D721Med (cell line): Measurements from ENCODE around the gene ALOX15B.

Source experiments
- DNase-seq: peaks from one replicate; pipeline ENCODE4 v3.0.0; 2011; ENCODE audit warnings: low spot score; ENCODE audit not compliant: insufficient read length
- FAIRE-seq: peaks from 2 replicates; lab custom pipeline; 2011; peaks lifted over from hg19 to GRCh38; lab: Jason Lieb, UNC
- CTCF ChIP-seq: IDR thresholded peaks from 2 replicates; pipeline ENCODE4 v1.5.1; 2012; ENCODE audit warnings: mild to moderate bottlenecking, control low read depth; ENCODE audit not compliant: insufficient read depth; ENCODE audit errors: missing control alignments

The ALOX15B gene

DNA sequence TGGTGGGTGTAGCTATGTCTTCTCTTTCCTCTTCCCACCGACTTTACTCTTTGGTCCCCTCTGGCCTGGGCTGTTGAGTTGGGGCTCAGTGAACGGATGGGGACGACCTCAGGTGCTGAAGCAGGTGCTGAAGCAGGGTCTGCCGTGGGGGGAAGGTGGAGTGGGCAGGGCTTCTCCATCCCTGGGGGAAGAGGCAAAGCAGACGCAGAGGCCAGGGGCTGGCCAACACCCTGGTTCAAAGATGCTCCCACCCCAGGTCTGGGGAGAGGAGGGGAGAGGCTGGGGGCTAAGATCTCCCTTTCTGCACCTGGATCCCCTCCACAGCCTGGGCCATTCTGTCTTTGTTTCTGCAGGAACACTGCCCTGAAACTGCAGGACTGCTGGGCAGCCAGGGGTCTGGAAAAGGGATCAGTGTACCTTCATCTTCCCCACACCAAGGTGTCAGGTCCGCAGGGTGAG, 25.7 kb downstream of the ALOX15B start:
- no peak for TF ChIP-seq CTCF
- FAIRE-seq (no peak), DNase-seq (no peak)

DNA sequence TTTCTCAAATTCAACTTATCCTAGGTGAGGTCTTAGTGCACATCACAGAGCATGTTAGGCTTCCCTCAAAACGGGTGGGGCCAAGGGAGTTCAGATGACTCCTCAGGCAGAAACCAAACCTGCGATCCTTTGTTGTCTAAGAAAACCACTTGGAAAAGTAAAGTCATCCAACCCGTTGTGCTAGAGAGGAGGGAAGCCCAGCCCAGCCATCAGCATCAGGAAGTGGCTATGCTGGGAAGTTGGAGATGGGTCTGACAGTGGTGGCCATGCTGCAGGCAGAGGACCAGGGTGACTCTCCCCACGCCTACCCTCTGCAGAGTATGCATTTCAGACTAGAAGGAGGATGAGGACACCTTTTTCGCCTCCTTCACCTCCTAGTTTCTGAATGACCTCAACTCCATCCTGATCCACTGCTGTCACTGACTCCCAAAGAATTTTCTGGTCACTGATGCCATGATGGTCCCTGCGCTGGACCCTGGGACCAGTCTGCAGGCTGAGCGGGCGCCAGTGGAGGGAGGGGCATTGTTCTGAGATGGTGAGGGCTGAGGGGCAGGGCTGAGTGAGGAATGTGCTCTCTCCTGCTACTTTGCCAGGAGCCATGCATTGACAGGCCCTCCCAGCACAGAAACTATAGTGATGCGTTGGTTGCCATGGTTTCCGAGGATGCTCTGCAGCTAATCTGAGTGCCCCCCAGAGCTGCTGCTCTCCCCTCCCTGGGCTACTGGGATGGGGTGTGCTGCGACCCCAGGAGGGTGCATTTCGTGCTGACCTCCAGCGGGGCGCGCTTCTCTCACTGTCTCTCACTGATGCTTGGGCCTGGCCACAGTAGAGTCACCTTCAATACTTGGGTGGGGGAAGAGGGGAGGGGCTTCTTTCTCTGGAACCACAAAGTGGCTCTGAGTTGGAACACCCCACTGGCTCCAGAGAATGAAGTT, 28.2 kb downstream of the ALOX15B start:
- FAIRE-seq, result no peak
- DNase-seq, result no peak
- TF ChIP-seq CTCF, result no peak

DNA sequence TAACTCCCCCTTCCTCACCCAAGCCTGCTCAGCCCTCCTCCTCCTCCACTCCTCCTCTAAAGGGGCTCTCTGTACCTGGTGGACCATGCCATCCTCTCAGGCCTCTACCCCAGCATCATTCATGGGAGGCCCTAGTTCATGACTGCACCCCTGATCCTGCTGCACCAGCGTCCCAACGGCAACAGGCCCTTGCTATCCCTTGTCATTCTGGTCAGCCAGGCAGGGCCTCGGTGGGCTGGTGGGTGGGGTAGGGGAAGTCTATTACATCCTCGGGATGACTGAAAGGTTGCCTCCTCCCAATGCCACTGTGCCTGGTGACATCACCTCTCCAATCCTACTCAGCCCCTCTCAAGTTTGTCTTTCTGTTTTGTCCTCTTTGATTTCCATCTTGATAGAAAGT, 28.9 kb downstream of the ALOX15B start:
- DNase-seq, result no peak
- no peak for TF ChIP-seq CTCF
- no peak for FAIRE-seq

DNA sequence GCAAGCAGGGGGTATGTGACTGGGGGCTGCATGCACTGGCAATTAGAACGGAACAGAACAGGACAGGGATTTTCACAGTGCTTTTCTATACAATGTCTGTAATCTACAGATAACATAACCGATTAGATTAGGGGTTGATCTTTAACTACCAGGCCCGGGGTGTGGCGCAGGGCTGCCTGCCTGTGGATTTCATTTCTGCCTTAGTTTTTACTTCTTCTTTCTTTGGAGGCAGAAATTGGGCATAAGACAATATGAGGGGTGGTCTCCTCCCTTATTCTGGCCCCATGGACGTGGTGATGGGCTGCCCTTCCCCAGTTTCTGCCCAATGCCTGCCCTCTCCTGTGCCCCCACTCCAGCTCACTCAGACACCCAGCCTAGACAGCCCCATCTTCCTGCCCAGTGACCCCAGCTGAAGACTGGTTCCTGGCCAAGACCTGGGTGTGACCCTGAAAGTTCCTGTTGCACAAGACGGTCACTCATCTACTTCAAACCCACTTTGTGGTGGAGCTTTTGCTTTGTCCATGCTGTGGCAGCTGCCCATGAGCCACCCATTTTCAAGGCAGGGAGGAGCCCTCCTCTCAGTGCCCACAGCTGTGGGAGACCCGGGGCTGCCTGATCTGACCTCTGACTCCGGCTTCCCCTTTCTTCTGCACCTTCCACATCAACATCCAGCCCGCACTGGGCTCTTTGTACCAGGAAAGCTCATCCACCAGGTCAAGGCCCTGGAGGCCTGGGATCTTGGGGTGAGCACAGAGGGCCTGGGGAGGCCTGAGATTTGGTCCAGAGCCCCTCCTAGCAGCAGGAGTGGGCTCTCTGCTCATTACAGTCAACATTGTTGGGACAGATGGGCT, 30.1 kb downstream of the ALOX15B start:
- no peak for TF ChIP-seq CTCF
- FAIRE-seq (no peak), DNase-seq (no peak)

- TF ChIP-seq CTCF, result no peak
- FAIRE-seq (no peak), DNase-seq (no peak)
These were observed 30.7 kb downstream of the ALOX15B start for GRCh38 chr17:8069587-8069860.

- no peak for DNase-seq
- TF ChIP-seq CTCF, result no peak
- FAIRE-seq, result no peak
These were observed 32.6 kb downstream of the ALOX15B start for GRCh38 chr17:8071496-8071895.

DNA sequence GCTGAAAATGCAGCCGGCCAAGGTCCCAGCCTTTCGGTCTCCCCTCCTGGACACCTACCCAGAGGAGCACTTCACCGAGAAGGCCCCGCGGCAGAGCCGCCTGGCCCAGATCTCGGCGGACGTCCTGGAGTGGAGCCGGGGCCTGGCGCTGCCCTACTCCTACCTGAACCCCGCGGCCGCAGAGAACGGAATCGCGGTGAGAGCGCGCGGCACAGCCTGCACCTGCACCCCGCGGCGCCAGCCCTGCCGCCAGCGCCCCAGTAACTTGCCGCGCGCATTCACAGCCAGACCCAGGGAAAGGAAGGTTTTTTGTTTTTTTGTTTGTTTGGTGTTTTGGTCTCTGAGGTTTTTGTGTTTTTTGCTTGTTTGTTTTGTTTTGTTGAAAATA, 33.5 kb downstream of the ALOX15B start:
- TF ChIP-seq CTCF, result no peak
- DNase-seq (no peak), FAIRE-seq (no peak)
